GM21528 (cell line): ENCODE data around the gene UBE2N.
"Not testable (repeated sequence)": the region's sequence is repeated elsewhere in the genome, so short reads cannot be mapped to it uniquely, and the experiment has no call there.

Source experiments
- ATAC-seq: cut with Tn5 transposase; IDR thresholded peaks from one replicate; pipeline ENCODE4 v1.9.1; 2021; ENCODE audit warnings: mild to moderate bottlenecking, moderate library complexity; ENCODE audit not compliant: unreplicated experiment, low FRiP score

Gene UBE2N

GRCh38 chr12:93381976-93382437 lies 59.7 kb downstream of the UBE2N start:
- ATAC-seq: not testable (repeated sequence)

GRCh38 chr12:93381161-93381975 lies 60.4 kb downstream of the UBE2N start:
- ATAC-seq: no peak

- no peak for ATAC-seq
These were observed 61.1 kb downstream of the UBE2N start for GRCh38 chr12:93380480-93381121.

GRCh38 chr12:93379981-93380361 lies 61.8 kb downstream of the UBE2N start:
- ATAC-seq: no peak

- ATAC-seq: no peak
These were observed 62.3 kb downstream of the UBE2N start for GRCh38 chr12:93379326-93379980.

- no peak for ATAC-seq
These were observed 62.8 kb downstream of the UBE2N start for GRCh38 chr12:93378998-93379325.

- peak; percentile 34 for ATAC-seq
These were observed 63.4 kb downstream of the UBE2N start for GRCh38 chr12:93378196-93378997.

- ATAC-seq: peak; percentile 70
These were observed 64.2 kb downstream of the UBE2N start, which contains the start of gene NUDT4 for GRCh38 chr12:93377252-93378195. Gene NUDT4, plus strand, starts transcription at chr12:93377925. Its CDS starts 398 bp downstream, at chr12:93378323.

GRCh38 chr12:93376436-93377251 lies 65.1 kb downstream of the UBE2N start:
- no peak for ATAC-seq

- ATAC-seq: no peak
These were observed 65.8 kb downstream of the UBE2N start for GRCh38 chr12:93375906-93376305.

- no peak for ATAC-seq
These were observed 67.6 kb downstream of the UBE2N start for GRCh38 chr12:93373961-93374656.

GRCh38 chr12:93370947-93371346 lies 70.8 kb downstream of the UBE2N start:
- no peak for ATAC-seq

GRCh38 chr12:93369505-93369904 lies 72.2 kb downstream of the UBE2N start:
- no peak for ATAC-seq

GRCh38 chr12:93368766-93369165 lies 73.0 kb downstream of the UBE2N start:
- no peak for ATAC-seq

GRCh38 chr12:93366422-93366821 lies 75.3 kb downstream of the UBE2N start:
- no peak for ATAC-seq

- no peak for ATAC-seq
These were observed 75.9 kb downstream of the UBE2N start for GRCh38 chr12:93365616-93366405.

- ATAC-seq: peak; percentile 59
These were observed 77.9 kb downstream of the UBE2N start for GRCh38 chr12:93363841-93364297.
